Suprapubic skin (tissue), 4 donors: ENCODE measurements around the gene NMT2.

ENCODE experiments used
- CTCF ChIP-seq, 2 donors: fragments of 200-600 bp in 1 of 2; fragments of 450-650 bp in 1 of 2; sonication (generic) in 1 of 2; IDR thresholded peaks; one replicate each; pipeline ENCODE4 v1.5.1; 2016 to 2019; ENCODE audit warnings: antibody characterized with exemption in 2 of 2, mild to moderate bottlenecking in 1 of 2, moderate library complexity in 1 of 2
- EP300 ChIP-seq: sonication (generic); formaldehyde crosslinking; IDR thresholded peaks from one replicate; pipeline ENCODE4 v1.6.1; 2017; ENCODE audit warnings: antibody characterized with exemption
- POLR2A ChIP-seq, 2 donors: fragments of 450-650 bp; IDR thresholded peaks; one replicate each; pipeline ENCODE4 v1.6.1; 2017; ENCODE audit warnings: antibody characterized with exemption in 2 of 2, mild to moderate bottlenecking in 2 of 2, moderate library complexity in 2 of 2
- POLR2AphosphoS5 ChIP-seq, 3 donors: sonication (generic); formaldehyde crosslinking; IDR thresholded peaks; one replicate each; pipeline ENCODE4 v1.6.1; 2017; ENCODE audit warnings: antibody characterized with exemption in 3 of 3

DNA sequence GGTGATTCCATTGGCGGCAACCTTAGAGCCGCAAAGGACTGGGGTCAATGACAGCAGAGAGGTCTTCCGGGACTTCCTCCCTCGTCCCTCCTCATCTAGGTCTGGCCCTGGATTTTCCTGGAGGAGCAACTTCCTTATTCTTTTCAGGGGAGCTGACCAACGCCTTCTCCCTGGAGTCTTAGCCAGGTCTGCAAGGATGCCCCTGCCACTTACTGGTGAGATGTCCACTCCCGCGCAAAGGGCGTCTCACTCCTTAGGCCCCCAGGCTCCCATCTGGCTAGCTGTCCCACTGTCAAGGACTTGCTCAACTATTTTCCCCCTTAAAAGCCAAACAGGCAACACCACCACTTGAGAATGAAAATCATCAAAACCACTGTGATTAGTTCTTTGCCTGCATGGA lies 42.0 kb upstream of the NMT2 start:
- TF ChIP-seq POLR2A (IDR thresholded peaks at IDR 0.05) (no peak), CTCF (IDR thresholded peaks at IDR 0.05) (no peak), POLR2AphosphoS5 (IDR thresholded peaks at IDR 0.05) (no peak), EP300 (no peak)
